ENCODE data around the gene KCNQ1. TPM values are rescaled to one million over a fixed set of nuclear protein-coding genes. Genes with fewer than 3 reads are reported as not detected.

KCNQ1 gene
- total and polyA plus RNA-seq, 2 of the 13 experiments (the other 11 are each of a cell fraction or from before 2014, with no cell fraction given), result 0.02 to 0.08 TPM

GRCh38 chr11:2888266-2888968 lies 443.6 kb downstream of the KCNQ1 start (continued):
- TF ChIP-seq ETS1 (CRISPR knock-in tag; IDR thresholded peaks at IDR 0.05), result no peak
- no peak for TF ChIP-seq ADNP (CRISPR knock-in tag; IDR thresholded peaks at IDR 0.05)
- TF ChIP-seq NR0B2 (CRISPR knock-in tag; IDR thresholded peaks at IDR 0.05), result no peak; the same call in 1 of the 2 replicates
- TF ChIP-seq PITX1 (CRISPR knock-in tag; IDR thresholded peaks at IDR 0.05), result peak; percentile 62; the same call in 1 of the 2 replicates
- no peak for TF ChIP-seq GZF1 (CRISPR knock-in tag; IDR thresholded peaks at IDR 0.05)
- no peak for TF ChIP-seq ZNF329 (CRISPR knock-in tag; IDR thresholded peaks at IDR 0.05; ENCODE audit: low read depth)
- TF ChIP-seq HNRNPUL1 (IDR thresholded peaks at IDR 0.05; ENCODE audit: low read depth, low read length), result no peak
- no peak for TF ChIP-seq SMAD1 (CRISPR knock-in tag; IDR thresholded peaks at IDR 0.05; ENCODE audit: borderline replicate concordance, low read depth)
- 0 out of 2 replicates have a peak, but pooled peaks have one; percentile 17 for TF ChIP-seq ZMYM3 (CRISPR knock-in tag; IDR thresholded peaks at IDR 0.05)
- TF ChIP-seq YEATS2 (CRISPR knock-in tag; IDR thresholded peaks at IDR 0.05; ENCODE audit: borderline replicate concordance), result no peak; the same call in 1 of the 2 replicates
- no peak for TF ChIP-seq IRF9 (CRISPR knock-in tag; IDR thresholded peaks at IDR 0.05; ENCODE audit: borderline replicate concordance)
- no peak; the same call in 1 of the 2 replicates for TF ChIP-seq ZNF652 (CRISPR knock-in tag; IDR thresholded peaks at IDR 0.05; ENCODE audit: borderline replicate concordance, low read depth)
- TF ChIP-seq ELF4 (CRISPR knock-in tag; IDR thresholded peaks at IDR 0.05; ENCODE audit: borderline replicate concordance), result no peak
- TF ChIP-seq NR2F1 (CRISPR knock-in tag; IDR thresholded peaks at IDR 0.05), result no peak
- TF ChIP-seq, protein P1, sequence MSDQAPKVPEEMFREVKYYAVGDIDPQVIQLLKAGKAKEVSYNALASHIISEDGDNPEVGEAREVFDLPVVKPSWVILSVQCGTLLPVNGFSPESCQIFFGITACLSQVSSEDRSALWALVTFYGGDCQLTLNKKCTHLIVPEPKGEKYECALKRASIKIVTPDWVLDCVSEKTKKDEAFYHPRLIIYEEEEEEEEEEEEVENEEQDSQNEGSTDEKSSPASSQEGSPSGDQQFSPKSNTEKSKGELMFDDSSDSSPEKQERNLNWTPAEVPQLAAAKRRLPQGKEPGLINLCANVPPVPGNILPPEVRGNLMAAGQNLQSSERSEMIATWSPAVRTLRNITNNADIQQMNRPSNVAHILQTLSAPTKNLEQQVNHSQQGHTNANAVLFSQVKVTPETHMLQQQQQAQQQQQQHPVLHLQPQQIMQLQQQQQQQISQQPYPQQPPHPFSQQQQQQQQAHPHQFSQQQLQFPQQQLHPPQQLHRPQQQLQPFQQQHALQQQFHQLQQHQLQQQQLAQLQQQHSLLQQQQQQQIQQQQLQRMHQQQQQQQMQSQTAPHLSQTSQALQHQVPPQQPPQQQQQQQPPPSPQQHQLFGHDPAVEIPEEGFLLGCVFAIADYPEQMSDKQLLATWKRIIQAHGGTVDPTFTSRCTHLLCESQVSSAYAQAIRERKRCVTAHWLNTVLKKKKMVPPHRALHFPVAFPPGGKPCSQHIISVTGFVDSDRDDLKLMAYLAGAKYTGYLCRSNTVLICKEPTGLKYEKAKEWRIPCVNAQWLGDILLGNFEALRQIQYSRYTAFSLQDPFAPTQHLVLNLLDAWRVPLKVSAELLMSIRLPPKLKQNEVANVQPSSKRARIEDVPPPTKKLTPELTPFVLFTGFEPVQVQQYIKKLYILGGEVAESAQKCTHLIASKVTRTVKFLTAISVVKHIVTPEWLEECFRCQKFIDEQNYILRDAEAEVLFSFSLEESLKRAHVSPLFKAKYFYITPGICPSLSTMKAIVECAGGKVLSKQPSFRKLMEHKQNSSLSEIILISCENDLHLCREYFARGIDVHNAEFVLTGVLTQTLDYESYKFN (CRISPR knock-in tag; conservative IDR thresholded peaks at IDR 0.05), result no peak
- no peak for TF ChIP-seq CREBL2 (CRISPR knock-in tag; IDR thresholded peaks at IDR 0.05; ENCODE audit: borderline replicate concordance)
- TF ChIP-seq SNRNP70 (IDR thresholded peaks at IDR 0.05; ENCODE audit: low read depth, low read length), result no peak
- TF ChIP-seq, protein P2, sequence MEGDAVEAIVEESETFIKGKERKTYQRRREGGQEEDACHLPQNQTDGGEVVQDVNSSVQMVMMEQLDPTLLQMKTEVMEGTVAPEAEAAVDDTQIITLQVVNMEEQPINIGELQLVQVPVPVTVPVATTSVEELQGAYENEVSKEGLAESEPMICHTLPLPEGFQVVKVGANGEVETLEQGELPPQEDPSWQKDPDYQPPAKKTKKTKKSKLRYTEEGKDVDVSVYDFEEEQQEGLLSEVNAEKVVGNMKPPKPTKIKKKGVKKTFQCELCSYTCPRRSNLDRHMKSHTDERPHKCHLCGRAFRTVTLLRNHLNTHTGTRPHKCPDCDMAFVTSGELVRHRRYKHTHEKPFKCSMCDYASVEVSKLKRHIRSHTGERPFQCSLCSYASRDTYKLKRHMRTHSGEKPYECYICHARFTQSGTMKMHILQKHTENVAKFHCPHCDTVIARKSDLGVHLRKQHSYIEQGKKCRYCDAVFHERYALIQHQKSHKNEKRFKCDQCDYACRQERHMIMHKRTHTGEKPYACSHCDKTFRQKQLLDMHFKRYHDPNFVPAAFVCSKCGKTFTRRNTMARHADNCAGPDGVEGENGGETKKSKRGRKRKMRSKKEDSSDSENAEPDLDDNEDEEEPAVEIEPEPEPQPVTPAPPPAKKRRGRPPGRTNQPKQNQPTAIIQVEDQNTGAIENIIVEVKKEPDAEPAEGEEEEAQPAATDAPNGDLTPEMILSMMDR (CRISPR knock-in tag; IDR thresholded peaks at IDR 0.05), result peak; percentile 98
- no peak for TF ChIP-seq ZNF34 (CRISPR knock-in tag; IDR thresholded peaks at IDR 0.05; ENCODE audit: borderline replicate concordance)

Measured in HepG2 (cell line).